Urothelium cell line (cell line): ENCODE measurements around the gene NDUFAF5.
A peak's percentile ranks its signal among the peaks of the same experiment; 100 is the strongest.
"Not testable (repeated sequence)": the region's sequence is repeated elsewhere in the genome, so short reads cannot be mapped to it uniquely, and the experiment has no call there.

Experiments
- DNase-seq: peaks from one replicate; pipeline ENCODE4 v3.0.0; 2011; ENCODE audit warnings: low spot score, mixed read lengths
- FAIRE-seq: peaks from 2 replicates; lab custom pipeline; 2011; peaks lifted over from hg19 to GRCh38; lab: Jason Lieb, UNC

The NDUFAF5 gene, protein sequence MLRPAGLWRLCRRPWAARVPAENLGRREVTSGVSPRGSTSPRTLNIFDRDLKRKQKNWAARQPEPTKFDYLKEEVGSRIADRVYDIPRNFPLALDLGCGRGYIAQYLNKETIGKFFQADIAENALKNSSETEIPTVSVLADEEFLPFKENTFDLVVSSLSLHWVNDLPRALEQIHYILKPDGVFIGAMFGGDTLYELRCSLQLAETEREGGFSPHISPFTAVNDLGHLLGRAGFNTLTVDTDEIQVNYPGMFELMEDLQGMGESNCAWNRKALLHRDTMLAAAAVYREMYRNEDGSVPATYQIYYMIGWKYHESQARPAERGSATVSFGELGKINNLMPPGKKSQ

DNA sequence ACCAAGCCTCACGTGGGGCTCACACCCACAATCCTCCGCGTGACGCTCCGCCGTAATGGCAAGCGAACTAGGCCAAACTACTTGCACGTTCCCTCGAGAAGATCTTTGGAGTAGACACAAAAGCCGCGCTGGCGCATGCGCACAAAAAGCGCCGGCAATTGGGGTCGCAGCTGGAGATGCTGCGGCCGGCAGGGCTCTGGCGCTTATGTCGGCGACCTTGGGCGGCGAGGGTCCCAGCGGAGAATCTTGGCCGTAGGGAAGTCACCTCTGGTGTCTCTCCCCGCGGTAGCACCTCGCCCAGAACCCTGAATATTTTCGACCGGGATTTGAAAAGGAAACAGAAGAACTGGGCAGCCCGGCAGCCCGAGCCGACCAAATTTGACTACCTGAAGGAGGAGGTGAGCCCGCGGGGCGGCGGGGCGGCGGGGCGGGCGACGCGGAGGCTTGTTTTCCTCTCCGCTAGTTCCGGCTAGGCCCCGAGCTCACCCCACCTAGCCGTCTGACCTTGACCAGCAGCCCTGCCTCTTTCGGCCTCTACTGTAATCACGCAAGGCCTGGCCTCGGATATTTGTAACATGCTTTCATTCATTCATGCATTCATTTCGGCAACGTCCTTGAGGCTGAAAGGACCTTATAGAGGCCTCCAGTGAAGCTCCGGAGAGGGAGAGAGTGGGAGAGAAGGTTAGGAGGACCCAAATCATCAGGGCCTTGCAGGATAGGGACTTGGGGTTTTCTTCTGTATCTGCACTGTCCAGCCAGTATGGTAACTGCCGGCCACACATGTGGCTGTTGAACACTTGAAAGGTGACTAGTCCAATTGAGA is at the start of gene NDUFAF5, which contains the start of gene ESF1:
NDUFAF5 (plus strand) TSS at position 136 of the 823 bp plus-strand sequence; CDS start at position 177, 41 bp downstream.
ESF1 (minus strand) TSS at position 27 of the 823 bp plus-strand sequence. CDS start 1,779 bp downstream, outside the sequence.
- DNase-seq, result peak; percentile 91
- no peak for FAIRE-seq

DNA sequence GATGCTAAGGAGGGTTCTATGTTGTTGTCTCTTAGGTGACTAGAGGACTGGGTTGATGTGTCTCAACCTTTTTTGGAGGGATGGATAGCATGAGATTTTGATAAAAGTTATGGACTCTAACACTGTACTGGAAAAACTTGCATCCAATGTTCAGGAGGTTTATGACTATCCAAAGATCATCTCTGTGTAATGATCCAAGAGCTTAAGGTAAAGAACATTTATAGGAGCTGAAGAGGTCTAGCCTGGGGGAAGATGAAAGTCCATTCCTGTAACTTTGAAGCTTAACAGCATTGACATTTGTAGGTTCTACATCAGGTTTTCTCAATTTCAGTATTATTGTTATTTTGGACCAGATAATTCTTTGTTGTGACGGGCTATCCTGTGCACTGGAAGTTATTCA is 49.0 kb upstream of the NDUFAF5 start:
- no peak for FAIRE-seq
- no peak for DNase-seq

DNA sequence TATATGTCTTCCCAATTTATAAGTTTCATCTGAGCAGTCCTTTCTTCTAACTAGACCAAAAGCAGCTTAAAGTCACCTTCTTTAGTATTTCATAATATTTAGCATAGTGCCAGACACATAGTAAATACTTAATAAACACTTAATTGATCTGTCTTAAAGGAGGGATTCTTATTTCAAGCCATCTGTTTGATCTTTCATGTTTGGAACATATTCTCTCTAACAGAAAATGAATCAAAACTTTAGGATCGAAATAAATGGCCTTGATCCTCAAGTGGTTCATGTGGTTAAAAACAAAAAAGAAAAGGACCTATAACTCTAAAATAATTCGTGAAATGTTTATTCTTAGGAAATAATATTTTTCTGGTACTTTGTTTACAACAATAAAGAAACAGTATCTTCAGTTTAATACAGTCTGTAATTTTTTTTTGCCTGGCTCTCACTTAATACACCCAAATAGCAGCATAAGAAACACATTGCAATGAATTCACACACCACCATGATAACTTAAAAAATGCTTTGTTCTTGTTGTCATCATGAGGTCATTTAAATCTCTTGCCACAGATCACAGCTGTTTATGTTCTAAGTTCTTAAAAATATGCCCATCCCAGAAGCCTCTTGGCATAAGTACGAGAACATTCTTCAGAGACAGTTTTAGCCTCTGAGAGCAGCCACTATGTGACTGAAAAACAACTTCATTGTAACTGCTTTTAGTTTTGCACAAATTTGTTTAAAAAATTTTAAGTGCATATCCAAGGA is 48.2 kb upstream of the NDUFAF5 start:
- no peak for DNase-seq
- no peak for FAIRE-seq

DNA sequence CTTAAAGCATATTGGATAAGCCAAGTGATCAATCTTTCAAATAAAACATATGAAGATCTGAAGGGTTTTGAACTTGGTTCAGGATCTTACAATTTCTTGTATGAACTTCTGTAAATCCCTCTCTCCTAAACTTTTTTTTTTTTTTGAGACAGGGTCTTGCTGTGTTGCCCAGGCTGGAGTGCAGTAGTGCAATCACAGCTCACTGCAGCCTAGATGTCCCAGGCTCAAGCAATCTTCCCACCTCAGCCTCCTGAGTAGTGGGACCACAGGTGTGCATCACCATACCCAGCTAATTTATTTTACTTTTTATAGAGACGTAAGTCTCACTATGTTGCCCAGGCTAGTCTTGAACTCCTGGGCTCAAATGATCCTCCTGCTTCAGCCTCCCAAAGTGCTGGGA is 46.6 kb upstream of the NDUFAF5 start:
- not testable (repeated sequence) for DNase-seq, FAIRE-seq

DNA sequence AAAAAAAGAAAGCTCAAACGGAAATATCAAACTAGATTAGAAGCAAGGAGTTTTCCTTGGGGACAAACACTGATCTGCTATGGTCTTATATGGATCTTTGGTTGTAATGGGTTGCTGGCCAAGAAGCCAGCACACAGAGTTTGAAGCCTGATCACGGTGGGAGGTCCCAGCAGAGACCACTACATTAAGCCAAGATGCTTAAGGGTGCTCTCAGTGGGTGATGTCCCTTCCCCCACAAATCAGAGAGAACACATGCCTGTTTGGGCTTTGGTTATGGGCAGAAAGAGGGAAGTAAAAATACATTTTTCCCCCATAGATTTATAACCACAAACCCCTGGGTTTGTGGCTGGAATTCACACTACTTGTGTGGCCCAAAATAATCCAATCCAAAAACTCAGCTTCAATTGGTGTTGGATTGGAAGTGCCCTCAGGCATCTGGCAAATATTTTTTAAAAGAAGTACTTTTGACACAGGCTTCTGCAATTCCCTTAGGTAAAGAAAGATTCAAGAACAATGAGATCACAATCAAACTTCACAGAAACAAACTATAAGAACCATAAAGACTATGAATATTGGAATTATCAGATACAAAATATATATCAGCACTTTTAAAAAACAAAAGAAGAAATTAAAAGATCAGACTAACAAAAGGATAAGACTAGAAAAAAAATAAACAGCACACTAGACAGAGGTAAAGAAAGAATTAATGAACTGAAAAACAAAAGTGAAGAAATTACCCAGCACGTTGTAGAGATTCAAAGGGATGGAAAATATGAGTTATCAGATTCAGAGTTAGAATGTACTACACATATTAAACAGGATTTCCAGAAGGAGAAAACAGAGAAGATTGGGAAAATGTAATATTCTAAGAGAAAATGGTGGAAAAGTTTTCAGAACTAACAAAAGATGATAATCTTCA is 44.8 kb upstream of the NDUFAF5 start:
- DNase-seq (no peak), FAIRE-seq (no peak)

DNA sequence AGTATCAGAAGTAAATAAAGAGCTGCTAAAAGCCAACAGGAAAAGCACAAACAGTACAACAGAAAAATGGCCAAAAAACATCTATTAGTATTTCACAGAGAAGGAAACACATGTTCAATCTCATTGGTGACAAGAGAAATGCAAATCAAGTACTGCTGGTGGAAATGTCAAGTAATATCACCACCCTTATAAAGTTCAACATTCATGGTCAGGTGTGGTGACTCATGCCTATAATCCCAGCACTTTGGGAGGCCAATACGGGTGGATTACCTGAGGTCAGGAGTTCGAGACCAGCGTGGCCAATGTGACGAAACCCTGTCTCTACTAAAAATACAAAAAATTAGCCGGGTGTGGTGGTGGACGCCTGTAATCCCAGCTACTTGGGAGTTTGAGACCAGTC is 42.9 kb upstream of the NDUFAF5 start:
- no peak for FAIRE-seq
- no peak for DNase-seq

DNA sequence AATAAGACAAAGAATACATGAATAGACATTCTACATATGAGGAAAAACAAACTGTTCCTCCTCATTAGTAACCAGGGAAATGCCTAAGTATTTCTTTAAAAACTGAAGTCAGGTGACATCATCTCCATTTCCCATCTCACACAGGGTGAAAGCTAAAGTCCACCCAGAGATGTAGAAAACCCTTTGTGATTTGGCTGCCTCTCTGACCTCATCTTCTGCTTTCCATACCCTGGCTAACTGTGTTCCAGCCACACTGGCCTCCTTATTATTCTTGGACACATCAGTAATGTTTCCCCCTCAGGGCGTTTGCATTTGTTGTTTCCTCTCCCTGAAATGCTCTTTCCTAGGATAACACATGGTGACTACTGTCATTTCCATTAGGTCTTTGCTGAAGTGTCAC is 40.5 kb upstream of the NDUFAF5 start:
- DNase-seq (no peak), FAIRE-seq (no peak)

DNA sequence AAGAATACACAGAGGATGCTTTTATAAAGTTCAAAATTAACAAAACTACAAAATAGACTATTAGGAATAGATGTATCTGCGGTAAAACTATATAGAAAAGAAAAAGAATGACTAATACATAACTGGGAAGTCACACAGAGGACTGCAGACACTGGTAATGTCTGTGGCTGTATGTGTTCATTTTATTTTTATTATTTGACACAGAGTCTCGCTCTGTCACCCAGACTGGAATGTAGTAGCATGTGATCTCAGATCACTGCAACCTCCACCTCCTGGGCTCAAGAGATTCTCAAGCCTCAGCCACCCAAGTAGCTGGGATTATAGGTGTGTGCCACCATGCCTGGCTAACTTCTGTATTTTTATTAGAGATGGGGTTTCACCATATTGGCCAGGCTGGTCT is 39.0 kb upstream of the NDUFAF5 start:
- DNase-seq (no peak), FAIRE-seq (no peak)

DNA sequence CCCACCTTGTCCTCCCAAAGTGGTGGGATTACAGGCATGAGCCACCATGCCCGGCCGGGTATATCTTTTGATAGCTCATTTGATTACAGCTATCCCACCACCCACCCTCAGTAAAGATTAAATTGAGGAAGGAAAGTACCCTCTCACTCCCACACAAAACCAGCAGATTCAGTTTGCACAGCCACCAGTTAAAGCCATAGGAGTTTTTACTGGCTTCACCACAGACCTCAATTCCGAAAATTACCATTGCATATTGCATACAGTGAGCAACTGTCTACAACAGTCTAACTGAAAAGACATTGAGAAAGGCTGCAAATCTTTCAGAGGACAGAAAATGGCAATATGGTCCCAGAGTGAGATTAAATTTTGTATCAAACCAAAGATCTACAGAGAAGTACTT is 35.0 kb upstream of the NDUFAF5 start:
- FAIRE-seq, result no peak
- no peak for DNase-seq

DNA sequence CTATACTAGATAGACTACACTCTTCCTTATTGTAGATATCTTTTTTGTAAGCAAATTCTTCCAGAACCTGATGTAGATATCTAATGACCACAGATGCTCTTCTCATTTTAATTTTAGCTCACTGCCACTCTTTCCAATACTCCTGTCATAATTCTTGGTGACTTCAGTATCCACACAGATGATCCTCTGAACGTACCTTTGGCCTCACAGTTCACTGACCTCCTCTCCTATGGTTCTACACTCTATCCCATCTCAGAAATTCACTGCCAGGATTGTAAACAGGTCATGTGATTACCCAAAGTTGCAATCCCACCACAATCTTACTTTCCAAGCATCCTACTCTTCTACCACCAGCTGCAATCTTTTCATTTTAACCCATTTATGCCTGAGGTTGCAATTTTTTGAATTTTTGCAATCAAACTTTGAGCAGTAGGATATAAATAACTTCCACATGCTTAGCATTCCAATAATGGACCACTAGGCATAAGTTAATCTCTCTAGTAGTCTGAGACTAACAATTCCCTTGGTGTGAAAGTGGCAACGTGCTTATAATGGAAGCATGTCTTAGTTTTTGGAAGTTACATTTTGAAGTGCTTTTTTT is 31.3 kb upstream of the NDUFAF5 start:
- FAIRE-seq (no peak), DNase-seq (no peak)

DNA sequence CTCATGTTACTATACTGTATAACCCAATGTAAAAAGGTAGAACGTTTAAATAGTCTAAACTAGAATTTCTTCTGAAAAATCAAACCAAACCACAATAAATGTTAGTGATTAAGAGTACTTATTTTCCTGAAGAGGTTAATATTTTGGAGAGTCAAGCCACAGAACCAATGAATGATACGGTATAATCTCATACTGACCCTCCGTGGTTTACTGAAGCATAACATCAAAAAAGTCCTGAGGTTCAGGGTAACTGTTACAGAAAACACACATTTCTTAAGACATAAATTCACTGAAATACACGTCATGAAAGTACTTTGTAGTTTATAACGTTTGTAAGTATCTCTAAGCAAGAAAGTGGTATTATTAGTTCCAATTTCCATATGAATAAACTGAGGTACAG is 29.0 kb upstream of the NDUFAF5 start:
- DNase-seq (no peak), FAIRE-seq (no peak)

DNA sequence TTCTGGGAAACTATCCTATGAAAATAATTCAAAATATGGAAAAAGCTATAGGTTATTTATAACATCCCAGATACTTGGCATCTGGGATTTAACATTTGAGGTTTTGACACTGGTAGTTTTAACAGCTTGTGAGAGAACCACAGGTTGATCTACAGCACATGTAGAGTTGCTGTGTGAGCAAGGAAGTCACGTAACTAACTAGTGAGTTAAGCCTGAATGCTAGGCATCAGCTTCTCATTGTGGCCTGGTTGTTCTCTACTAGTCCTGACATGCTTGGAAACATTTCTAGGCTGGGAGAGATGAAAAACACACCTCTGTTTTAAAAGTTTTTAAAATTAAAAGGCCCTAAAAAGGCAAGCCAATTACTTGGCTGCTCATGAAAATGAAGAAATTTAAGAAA is 28.3 kb upstream of the NDUFAF5 start:
- no peak for FAIRE-seq

DNA sequence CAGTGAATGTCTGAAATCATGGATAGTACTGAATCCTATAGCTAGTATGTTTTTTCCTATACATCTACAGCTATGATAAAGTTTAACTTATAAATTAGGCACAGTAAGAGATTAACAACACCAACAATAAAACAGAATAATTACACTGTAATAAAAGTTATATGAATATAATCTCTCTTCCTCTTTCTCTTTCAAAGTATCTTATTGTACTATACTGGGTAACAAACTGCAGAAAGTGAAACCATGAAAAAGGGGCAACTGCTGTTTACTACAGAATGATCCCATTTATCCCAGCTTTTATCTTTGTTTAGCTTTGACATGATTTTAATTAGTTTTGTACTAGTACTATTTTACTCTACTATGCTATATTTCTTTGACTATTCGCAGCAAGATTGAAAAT is 25.9 kb upstream of the NDUFAF5 start:
- DNase-seq (no peak), FAIRE-seq (no peak)

More for the DNA sequence above, 28.3 kb upstream of the NDUFAF5 start:
- DNase-seq, result no peak

DNA sequence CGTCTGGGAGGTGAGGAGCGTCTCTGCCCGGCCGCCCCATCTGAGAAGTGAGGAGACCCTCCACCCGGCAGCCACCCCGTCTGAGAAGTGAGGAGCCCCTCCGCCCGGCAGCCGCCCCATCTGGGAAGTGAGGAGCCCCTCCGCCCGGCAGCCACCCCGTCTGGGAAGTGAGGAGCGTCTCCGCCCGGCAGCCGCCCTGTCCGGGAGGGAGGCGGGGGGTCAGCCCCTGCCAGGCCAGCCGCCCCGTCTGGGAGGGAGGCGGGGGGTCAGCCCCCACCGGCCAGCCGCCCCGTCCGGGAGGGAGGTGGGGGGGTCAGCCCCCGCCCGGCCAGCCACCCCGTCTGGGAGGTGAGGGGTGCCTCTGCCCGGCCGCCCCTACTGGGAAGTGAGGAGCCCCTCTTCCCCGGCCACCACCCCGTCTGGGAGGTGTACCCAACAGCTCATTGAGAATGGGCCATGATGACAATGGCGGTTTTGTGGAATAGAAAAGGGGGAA is 24.3 kb upstream of the NDUFAF5 start:
- not testable (repeated sequence) for DNase-seq, FAIRE-seq

DNA sequence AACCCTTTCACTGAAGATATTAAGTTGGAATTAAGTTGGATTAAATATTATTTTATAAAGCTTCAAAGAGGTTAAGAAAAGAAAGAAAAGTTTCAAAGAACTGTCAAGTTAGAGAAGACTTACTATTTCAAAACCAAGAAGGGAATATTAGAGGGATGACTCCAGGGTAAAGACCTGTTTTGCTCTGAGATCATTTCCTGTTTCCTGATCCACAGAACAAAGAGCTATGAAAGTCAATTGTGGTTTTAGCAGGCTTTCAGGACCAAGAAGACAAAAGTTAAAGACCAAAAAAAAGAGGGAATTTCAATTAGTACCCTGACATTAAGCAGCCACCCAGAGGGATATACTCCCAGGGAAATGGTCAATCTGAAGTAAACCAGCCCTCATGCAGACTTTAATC is 19.5 kb upstream of the NDUFAF5 start:
- FAIRE-seq, result no peak

DNA sequence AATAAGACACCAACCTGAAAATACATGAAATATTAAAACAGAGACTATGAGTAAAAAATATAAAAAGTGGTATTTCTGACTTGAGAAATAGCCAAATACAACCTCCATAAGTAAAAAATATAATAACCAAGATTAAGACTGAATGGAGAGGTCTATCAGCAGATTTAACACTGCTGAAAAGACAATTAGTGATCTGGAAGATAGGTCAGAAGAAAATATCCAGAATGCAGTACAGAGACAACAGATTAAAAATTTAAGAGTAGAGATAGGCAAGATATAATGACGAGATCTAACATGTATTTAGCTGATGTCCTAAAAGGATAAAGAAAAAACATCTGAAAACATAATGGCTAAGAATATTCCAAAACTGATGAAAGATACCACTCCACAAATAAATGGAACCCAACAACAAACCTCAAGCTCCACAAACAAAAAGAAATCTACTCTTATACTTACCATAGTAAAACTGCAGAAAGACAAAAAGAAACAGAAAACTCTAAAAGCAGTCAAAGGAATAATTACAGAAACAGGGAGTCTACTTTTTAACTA is 18.9 kb upstream of the NDUFAF5 start:
- no peak for DNase-seq
- FAIRE-seq, result no peak

More for the DNA sequence above, 19.5 kb upstream of the NDUFAF5 start:
- DNase-seq, result no peak

DNA sequence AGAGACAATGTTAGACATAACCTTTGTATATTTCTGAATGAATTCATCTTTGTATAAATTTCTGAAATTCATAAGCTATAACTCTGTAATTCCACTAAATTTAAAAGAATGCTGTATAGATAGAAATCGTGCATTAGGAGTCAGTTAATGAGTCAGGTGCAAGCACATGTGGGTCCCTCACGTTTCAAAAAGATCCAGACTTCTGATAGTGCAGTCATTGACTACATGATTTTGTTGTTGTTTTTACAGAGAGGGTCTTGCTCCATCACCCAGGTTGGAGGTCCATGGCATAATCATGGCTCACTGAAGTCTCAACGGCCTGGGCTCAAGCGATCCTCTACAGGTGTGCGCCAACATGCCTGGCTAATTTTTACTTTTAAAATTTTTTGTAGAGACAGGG is 14.7 kb upstream of the NDUFAF5 start:
- no peak for FAIRE-seq
- no peak for DNase-seq

DNA sequence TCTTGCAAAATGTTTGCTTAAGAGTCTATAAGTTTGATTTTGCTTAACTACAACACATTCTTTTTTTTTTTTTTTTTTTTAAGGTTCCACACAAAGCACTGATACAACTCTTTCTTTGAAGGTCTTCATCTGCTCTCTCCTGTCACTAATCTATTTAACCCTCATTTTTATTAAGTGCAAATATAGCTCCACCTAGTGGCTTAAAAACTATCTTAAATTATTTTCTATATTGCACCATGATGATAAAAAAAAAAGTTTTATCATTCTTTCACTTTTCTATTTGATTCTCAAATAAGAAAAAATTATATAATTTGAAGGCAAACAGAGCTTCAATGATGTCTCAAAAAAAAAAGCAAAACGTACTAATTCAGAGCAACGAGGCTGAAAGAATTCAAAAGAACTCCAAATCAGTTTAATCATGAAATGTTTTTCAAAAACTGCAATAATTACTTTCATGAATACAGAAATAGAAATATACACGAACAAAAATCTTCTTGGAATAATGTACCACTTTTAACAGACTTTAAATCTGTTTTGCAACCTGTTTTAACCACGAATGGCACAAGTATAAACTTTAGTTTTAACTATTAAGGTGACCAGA is 12.9 kb upstream of the NDUFAF5 start:
- DNase-seq, result peak; percentile 6
- FAIRE-seq, result no peak

DNA sequence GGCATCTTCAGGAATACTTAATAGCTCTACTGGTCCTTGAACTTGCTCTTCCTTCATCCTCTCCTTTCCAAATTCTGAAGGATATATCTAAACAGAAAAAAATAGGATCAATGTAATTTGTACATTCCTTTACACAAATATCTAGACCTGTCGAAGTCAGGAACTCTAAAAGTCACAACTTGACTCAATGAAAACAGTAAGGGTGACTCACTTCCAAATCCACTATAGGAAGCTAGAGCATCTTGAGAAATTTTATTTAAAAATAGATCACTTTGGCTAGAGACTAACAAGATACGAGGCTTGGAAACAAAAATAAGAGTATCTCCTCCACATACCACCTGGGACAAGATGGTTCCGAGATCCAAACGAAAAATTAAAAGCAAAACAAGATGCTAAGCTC is 12.3 kb upstream of the NDUFAF5 start:
- FAIRE-seq (no peak), DNase-seq (no peak)
